Measurements from ENCODE around the gene MCL1. TPM values are rescaled to one million over a fixed set of nuclear protein-coding genes. Genes with fewer than 3 reads are reported as not detected.
A peak's percentile ranks its signal among the peaks of the same experiment; 100 is the strongest.

The MCL1 gene
- total and polyA plus RNA-seq, 2 of the 13 experiments (the other 11 are each of a cell fraction or from before 2014, with no cell fraction given): 69.5 to 125 TPM

DNA sequence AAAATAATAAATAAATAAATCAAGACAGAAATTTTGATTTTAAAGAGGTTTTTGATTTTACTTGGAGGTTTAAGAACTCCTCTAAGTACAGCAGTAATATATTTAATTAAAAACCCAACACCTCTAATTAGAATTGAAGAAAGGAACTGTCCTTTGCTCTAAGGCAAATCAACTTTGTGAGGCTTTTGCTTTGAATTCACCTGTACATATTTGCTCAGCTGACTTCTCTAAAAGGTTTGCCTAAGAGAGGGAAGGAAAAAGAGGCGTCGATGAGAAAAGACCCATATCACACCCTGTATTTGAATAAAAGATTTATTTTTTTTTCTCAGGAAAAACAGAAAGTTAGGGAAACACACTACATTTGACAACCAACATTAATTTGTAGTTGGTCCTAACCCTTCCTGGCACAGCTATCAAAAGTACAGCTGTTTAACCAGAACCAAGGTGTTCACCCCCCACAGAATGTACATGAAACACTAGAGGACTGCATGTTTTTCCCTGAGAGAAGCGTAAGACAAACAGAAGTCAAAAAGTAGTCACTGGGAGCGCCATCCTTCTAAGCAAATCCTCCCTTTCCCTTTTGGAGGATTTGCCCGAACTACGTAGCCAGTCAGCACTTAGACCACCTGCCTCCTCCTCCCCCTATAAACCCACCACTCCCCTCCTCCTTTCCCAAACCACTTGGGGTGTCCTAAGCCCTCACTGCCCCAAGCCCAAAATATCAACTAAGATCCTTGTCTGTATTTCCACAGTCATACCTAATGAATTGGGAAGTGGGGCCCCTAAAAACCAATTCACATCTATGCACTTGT is 4.9 kb downstream of the MCL1 start:
- ChIA-PET POLR2A (interaction anchor here (0.9 to 11.9 kb wide), 5 partner anchors 9 to 55 kb away, joined by 3 to 469 read pairs (median 5); partner anchors contain the start of gene ENSA), CTCF (ENCODE audit: low intra/inter-chr PET ratio, low total read pairs) (interaction anchor here (1.0 kb wide), 1 partner anchor 110 kb away, joined by 3 read pairs; no protein-coding TSS in a partner anchor)
- peaks cover 63% of the 10 kb centered on the region for H4K20me1 ChIP-seq (ENCODE audit: insufficient read depth, low read length)
- peaks cover 81% of the 10 kb centered on the region for H3K79me2 ChIP-seq (ENCODE audit: insufficient read depth, low read length)
- H3K9me3 ChIP-seq (ENCODE audit: low read length): no peaks in the 10 kb centered on the region
- intact Hi-C loops (cut with micrococcal nuclease; ENCODE audit: unreplicated experiment): loop anchor here (5.0 kb wide), 1 partner anchor 38 kb away; no protein-coding TSS in a partner anchor
- no TSS peak for BruUV-seq (replicated peaks)
- no peak overlapping the region for H2AFZ ChIP-seq (ENCODE audit: low read length)
- in situ Hi-C loops (cut with HindIII; ENCODE audit: extremely low pct_ligation_motif_present, low pct_unique_long_range_greater_than_20kb): no loop called here
- WGBS (ENCODE audit: low lambda C conversion rate): 82% methylated on average over 6 of the region's 6 CpGs
- peaks cover 58% of the 10 kb centered on the region for H3K4me1 ChIP-seq (ENCODE audit: insufficient read depth, low read length)
- peak overlapping the region; percentile 36 for H3K27ac ChIP-seq (ENCODE audit: extremely low read length, insufficient read depth, low read length)
- H3K4me3 ChIP-seq (replicated peaks in 1 of 3; ENCODE audit: insufficient read depth in 1 of 3, low read depth in 2 of 3, low read length in 3 of 3): peak overlapping the region in 2 of 3 experiments; percentile 93 to 96; a peak in 2 of 6 replicates
- no peaks in the 10 kb centered on the region; a peak in 1 of 5 replicates for H3K27me3 ChIP-seq (ENCODE audit: control insufficient read depth in 1 of 2, insufficient read depth in 2 of 2, low read length in 2 of 2)
- peak overlapping the region; percentile 32; the same call in 1 of the 2 replicates for H3K9ac ChIP-seq (ENCODE audit: insufficient read depth, low read depth, low read length)
- 0 out of 2 replicates have a peak, but pooled peaks have one; percentile 6 for TF ChIP-seq SAP130 (CRISPR knock-in tag; IDR thresholded peaks at IDR 0.05; ENCODE audit: low read depth)
- TF ChIP-seq AGO2 (optimal IDR thresholded peaks at IDR 0.05; ENCODE audit: low read depth, low read length): peak; percentile 32
- peak; percentile 73 for TF ChIP-seq RBFOX2 (IDR thresholded peaks at IDR 0.05; ENCODE audit: low read depth, low read length)
- TF ChIP-seq RBM22 (optimal IDR thresholded peaks at IDR 0.05; ENCODE audit: low read length): peak; percentile 85
- TF ChIP-seq TFAP4 (IDR thresholded peaks at IDR 0.05; ENCODE audit: borderline replicate concordance, low read depth): peak; percentile 80
- TF ChIP-seq POLR2G (IDR thresholded peaks at IDR 0.05; ENCODE audit: low read depth, low read length): peak; percentile 65
- TF ChIP-seq ATF2 (CRISPR knock-in tag; IDR thresholded peaks at IDR 0.05): no peak
- no peak for TF ChIP-seq ZNF605 (CRISPR knock-in tag; IDR thresholded peaks at IDR 0.05)
- no peak for TF ChIP-seq HDAC2 (CRISPR knock-in tag; IDR thresholded peaks at IDR 0.05)
- peak; percentile 39 to 67; a peak in 2 of 4 replicates for TF ChIP-seq POLR2A (IDR thresholded peaks at IDR 0.05; ENCODE audit: insufficient read depth in 1 of 2, low read depth in 2 of 2, low read length in 2 of 2)
- TF ChIP-seq NFIB (CRISPR knock-in tag; IDR thresholded peaks at IDR 0.05; ENCODE audit: borderline replicate concordance): no peak
- TF ChIP-seq, protein P1, sequence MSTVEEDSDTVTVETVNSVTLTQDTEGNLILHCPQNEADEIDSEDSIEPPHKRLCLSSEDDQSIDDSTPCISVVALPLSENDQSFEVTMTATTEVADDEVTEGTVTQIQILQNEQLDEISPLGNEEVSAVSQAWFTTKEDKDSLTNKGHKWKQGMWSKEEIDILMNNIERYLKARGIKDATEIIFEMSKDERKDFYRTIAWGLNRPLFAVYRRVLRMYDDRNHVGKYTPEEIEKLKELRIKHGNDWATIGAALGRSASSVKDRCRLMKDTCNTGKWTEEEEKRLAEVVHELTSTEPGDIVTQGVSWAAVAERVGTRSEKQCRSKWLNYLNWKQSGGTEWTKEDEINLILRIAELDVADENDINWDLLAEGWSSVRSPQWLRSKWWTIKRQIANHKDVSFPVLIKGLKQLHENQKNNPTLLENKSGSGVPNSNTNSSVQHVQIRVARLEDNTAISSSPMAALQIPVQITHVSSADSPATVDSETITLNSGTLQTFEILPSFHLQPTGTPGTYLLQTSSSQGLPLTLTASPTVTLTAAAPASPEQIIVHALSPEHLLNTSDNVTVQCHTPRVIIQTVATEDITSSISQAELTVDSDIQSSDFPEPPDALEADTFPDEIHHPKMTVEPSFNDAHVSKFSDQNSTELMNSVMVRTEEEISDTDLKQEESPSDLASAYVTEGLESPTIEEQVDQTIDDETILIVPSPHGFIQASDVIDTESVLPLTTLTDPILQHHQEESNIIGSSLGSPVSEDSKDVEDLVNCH (CRISPR knock-in tag; IDR thresholded peaks at IDR 0.05): no peak
- DNase-seq (ENCODE audit: low spot score) (no peak), FAIRE-seq (no peak), ATAC-seq (no peak)
- peak overlapping the region; percentile 81 for H3K4me2 ChIP-seq (ENCODE audit: low read depth, low read length)
- H3K36me3 ChIP-seq (replicated peaks in 1 of 2; ENCODE audit: control insufficient read depth in 1 of 2, insufficient read depth in 2 of 2, low read length in 2 of 2): peaks cover 0 to 49% of the 10 kb centered on the region in 2 experiments; a peak in 4 of 5 replicates
